SU-DHL-6 (cell line): ENCODE measurements around the gene PTPRN2.

Experiments
- H2AFZ ChIP-seq: fragments of 200-600 bp; sonication (generic); 2 replicates; pipeline ENCODE4 v1.6.1; 2014; ENCODE audit warnings: low read depth, mild to moderate bottlenecking, moderate library complexity, mixed read lengths, antibody characterized with exemption, low read length; ENCODE audit not compliant: severe bottlenecking
- H3F3A ChIP-seq: fragments of 200-600 bp; shearing (Covaris generic); 2 replicates; pipeline ENCODE4 v1.6.0; 2016; ENCODE audit warnings: antibody characterized with exemption, mild to moderate bottlenecking; ENCODE audit not compliant: insufficient read depth
- H3K27ac ChIP-seq: fragments of 200-600 bp; sonication (generic); 2 replicates; pipeline ENCODE4 v1.5.1; 2016; ENCODE audit warnings: low read depth, mild to moderate bottlenecking, low read length, moderate library complexity, mixed read lengths
- H3K27me3 ChIP-seq: fragments of 200-600 bp; sonication (generic), shearing (Covaris generic); 2 replicates; pipeline ENCODE4 v1.6.0; 2014; ENCODE audit warnings: mild to moderate bottlenecking, low read length
- H3K36me3 ChIP-seq: fragments of 200-600 bp; sonication (generic); 2 replicates; pipeline ENCODE4 v1.6.1; 2014; ENCODE audit warnings: mild to moderate bottlenecking, low read length, mixed read lengths
- H3K4me2 ChIP-seq: fragments of 300-600, 200-600 bp; shearing (Covaris generic), sonication (generic); 2 replicates; pipeline ENCODE4 v1.6.0; 2014; ENCODE audit warnings: low read length, low read depth, mild to moderate bottlenecking; ENCODE audit not compliant: poor library complexity, severe bottlenecking
- H3K4me3 ChIP-seq: fragments of 200-600 bp; sonication (generic); 2 replicates; pipeline ENCODE4 v1.5.1; 2014; ENCODE audit warnings: antibody characterized with exemption, low read length, mild to moderate bottlenecking, mixed read lengths; ENCODE audit not compliant: insufficient read depth, poor library complexity, severe bottlenecking
- H3K79me2 ChIP-seq: fragments of 200-600 bp; sonication (generic); 2 replicates; pipeline ENCODE4 v1.6.1; 2014; ENCODE audit warnings: mild to moderate bottlenecking, low read length, moderate library complexity; ENCODE audit not compliant: insufficient read depth
- H3K9ac ChIP-seq: fragments of 200-600 bp; sonication (generic); 2 replicates; pipeline ENCODE4 v1.7.0; 2014; ENCODE audit warnings: mild to moderate bottlenecking, low read length
- H3K9me2 ChIP-seq: fragments of 200-600 bp; sonication (generic); replicated peaks from 2 replicates; pipeline ENCODE4 v1.6.1; 2014; ENCODE audit warnings: low read length; ENCODE audit not compliant: insufficient read depth
- H3K9me3 ChIP-seq: fragments of 200-600 bp; sonication (generic); 2 replicates; pipeline ENCODE4 v1.6.1; 2014; ENCODE audit warnings: low read length, mixed read lengths; ENCODE audit not compliant: insufficient read depth
- H4K20me1 ChIP-seq: fragments of 200-600 bp; sonication (generic); 2 replicates; pipeline ENCODE4 v1.6.1; 2014; ENCODE audit warnings: low read depth, mild to moderate bottlenecking, antibody characterized with exemption, low read length, moderate library complexity, mixed read lengths
- EZH2phosphoT487 ChIP-seq: fragments of 200-600 bp; sonication (generic), shearing (Covaris generic); conservative IDR thresholded peaks from 2 replicates; pipeline ENCODE4 v1.6.1; 2018; ENCODE audit warnings: mild to moderate bottlenecking, antibody characterized with exemption, low read length, moderate library complexity, mixed read lengths
- TF ChIP-seq, protein P1 (sequence below): fragments of 200-600 bp; sonication (generic); IDR thresholded peaks from one replicate; pipeline ENCODE4 v1.5.1; 2017; ENCODE audit warnings: antibody characterized with exemption, mild to moderate bottlenecking, low read length, moderate library complexity; ENCODE audit not compliant: insufficient read depth, poor library complexity, severe bottlenecking

Gene PTPRN2

GRCh38 chr7:157811946-157812345 lies 775.7 kb downstream of the PTPRN2 start:
- H3F3A ChIP-seq: no peaks in the 10 kb centered on the region
- no peaks in the 10 kb centered on the region for H3K9me3 ChIP-seq
- no peaks in the 10 kb centered on the region for H4K20me1 ChIP-seq
- H3K27ac ChIP-seq: no peak overlapping the region
- no peaks in the 10 kb centered on the region for H3K36me3 ChIP-seq
- H3K4me3 ChIP-seq: no peak overlapping the region
- TF ChIP-seq, protein P1, sequence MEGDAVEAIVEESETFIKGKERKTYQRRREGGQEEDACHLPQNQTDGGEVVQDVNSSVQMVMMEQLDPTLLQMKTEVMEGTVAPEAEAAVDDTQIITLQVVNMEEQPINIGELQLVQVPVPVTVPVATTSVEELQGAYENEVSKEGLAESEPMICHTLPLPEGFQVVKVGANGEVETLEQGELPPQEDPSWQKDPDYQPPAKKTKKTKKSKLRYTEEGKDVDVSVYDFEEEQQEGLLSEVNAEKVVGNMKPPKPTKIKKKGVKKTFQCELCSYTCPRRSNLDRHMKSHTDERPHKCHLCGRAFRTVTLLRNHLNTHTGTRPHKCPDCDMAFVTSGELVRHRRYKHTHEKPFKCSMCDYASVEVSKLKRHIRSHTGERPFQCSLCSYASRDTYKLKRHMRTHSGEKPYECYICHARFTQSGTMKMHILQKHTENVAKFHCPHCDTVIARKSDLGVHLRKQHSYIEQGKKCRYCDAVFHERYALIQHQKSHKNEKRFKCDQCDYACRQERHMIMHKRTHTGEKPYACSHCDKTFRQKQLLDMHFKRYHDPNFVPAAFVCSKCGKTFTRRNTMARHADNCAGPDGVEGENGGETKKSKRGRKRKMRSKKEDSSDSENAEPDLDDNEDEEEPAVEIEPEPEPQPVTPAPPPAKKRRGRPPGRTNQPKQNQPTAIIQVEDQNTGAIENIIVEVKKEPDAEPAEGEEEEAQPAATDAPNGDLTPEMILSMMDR: no peak
- no peak for TF ChIP-seq EZH2phosphoT487
- no peak overlapping the region for H3K9ac ChIP-seq
- H2AFZ ChIP-seq: no peak overlapping the region
- H3K79me2 ChIP-seq: no peaks in the 10 kb centered on the region
- H3K4me2 ChIP-seq: no peak overlapping the region
- no peaks in the 10 kb centered on the region for H3K9me2 ChIP-seq
- no peaks in the 10 kb centered on the region for H3K27me3 ChIP-seq

GRCh38 chr7:157809863-157810851 lies 777.5 kb downstream of the PTPRN2 start:
- H3K4me3 ChIP-seq: no peak overlapping the region
- H3K27me3 ChIP-seq: no peaks in the 10 kb centered on the region
- no peaks in the 10 kb centered on the region for H3K9me2 ChIP-seq
- TF ChIP-seq, protein P1: no peak
- no peak for TF ChIP-seq EZH2phosphoT487
- H3K9me3 ChIP-seq: no peaks in the 10 kb centered on the region
- no peaks in the 10 kb centered on the region for H4K20me1 ChIP-seq
- no peak overlapping the region for H3K4me2 ChIP-seq
- no peaks in the 10 kb centered on the region for H3K36me3 ChIP-seq
- no peaks in the 10 kb centered on the region for H3K79me2 ChIP-seq
- no peaks in the 10 kb centered on the region for H3F3A ChIP-seq
- H2AFZ ChIP-seq: no peak overlapping the region
- no peak overlapping the region for H3K27ac ChIP-seq
- no peak overlapping the region for H3K9ac ChIP-seq

DNA sequence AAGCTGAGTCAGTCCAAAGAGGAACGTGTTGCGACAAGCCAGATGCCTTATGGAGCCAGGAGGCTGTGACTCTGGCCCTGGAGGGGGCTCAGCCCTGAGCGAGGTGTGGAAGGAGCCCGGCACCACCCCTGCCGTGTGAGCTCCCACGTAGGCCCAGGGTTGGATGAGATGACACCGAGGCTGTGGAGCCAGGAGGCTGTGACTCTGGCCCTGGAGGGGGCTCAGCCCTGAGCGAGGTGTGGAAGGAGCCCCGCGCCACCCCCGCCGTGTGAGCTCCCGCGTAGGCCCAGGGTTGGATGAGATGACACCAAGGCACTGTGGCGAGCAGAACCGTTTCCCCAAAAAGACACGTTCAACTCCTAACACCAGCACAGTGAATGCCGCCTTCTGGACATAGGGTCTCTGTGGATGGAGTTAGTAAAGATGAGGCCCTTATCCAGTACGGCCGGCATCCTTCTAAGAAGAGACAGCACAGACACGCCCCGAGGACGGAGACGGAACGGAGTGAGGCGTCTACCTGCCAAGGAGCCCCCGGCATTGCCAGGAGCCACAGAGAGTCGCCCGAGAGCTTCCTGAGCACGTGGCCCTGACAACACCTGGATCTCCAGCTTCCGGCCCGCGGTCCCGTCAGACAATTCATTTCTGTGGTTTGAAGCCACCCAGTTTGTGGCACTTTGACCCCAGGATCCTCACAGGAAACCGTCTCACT lies 778.3 kb downstream of the PTPRN2 start:
- no peaks in the 10 kb centered on the region for H3F3A ChIP-seq
- no peaks in the 10 kb centered on the region for H3K27me3 ChIP-seq
- H2AFZ ChIP-seq: no peak overlapping the region
- no peak overlapping the region for H3K4me3 ChIP-seq
- H4K20me1 ChIP-seq: no peaks in the 10 kb centered on the region
- no peak for TF ChIP-seq EZH2phosphoT487
- TF ChIP-seq, protein P1: no peak
- no peak overlapping the region for H3K4me2 ChIP-seq
- H3K9me3 ChIP-seq: no peaks in the 10 kb centered on the region
- no peaks in the 10 kb centered on the region for H3K9me2 ChIP-seq
- no peak overlapping the region for H3K27ac ChIP-seq
- no peak overlapping the region for H3K9ac ChIP-seq
- H3K36me3 ChIP-seq: no peaks in the 10 kb centered on the region
- no peaks in the 10 kb centered on the region for H3K79me2 ChIP-seq
